Endothelial cell of umbilical vein (primary cell): Measurements from ENCODE around the gene SRM.

Experiments used
- EZH2 ChIP-seq: IDR thresholded peaks from 2 replicates; pipeline ENCODE4 v1.6.1; 2012; ENCODE audit warnings: borderline replicate concordance, low read depth, mild to moderate bottlenecking, moderate library complexity, low read length, inconsistent platforms; ENCODE audit not compliant: severe bottlenecking
- POLR2A ChIP-seq: IDR thresholded peaks from 2 replicates; pipeline ENCODE4 v1.6.1; 2012; ENCODE audit warnings: low read depth, mild to moderate bottlenecking, control low read depth, low read length
- TF ChIP-seq, protein P1 (sequence below), 2 donors: IDR thresholded peaks; 1 replicate in 1 of 2; 2 replicates in 1 of 2; pipeline ENCODE4 v1.5.1; 2011; ENCODE audit warnings: low read length in 2 of 2, mild to moderate bottlenecking in 2 of 2, moderate library complexity in 2 of 2, control low read depth in 1 of 2, inconsistent platforms in 1 of 2, low read depth in 1 of 2; ENCODE audit not compliant: insufficient read depth in 1 of 2; ENCODE audit errors: extremely low read depth in 1 of 2
- TF ChIP-seq, protein P2 (sequence below): IDR thresholded peaks from 2 replicates; pipeline ENCODE4 v1.6.1; 2011; ENCODE audit not compliant: insufficient read depth, insufficient read length

DNA sequence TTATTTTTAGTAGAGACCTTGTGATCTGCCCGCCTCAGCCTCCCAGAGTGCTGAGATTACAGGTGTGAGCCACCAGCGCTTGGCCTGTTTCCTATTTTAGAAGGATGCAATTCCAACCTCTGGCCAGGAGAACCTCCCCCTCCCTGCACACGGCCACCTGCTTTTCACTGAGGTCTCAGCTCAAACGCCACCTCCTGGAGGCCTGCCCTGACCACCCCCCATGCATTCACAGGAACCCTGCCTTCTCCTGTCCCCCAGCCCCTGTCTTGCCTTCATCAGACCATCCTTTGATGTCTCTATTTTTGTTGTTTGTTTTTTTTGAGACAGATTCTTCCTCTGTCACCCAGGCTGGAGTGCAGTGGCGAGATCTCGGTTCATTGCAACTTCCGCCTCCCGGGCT lies 2.3 kb downstream of the SRM start:
- TF ChIP-seq, protein P1, sequence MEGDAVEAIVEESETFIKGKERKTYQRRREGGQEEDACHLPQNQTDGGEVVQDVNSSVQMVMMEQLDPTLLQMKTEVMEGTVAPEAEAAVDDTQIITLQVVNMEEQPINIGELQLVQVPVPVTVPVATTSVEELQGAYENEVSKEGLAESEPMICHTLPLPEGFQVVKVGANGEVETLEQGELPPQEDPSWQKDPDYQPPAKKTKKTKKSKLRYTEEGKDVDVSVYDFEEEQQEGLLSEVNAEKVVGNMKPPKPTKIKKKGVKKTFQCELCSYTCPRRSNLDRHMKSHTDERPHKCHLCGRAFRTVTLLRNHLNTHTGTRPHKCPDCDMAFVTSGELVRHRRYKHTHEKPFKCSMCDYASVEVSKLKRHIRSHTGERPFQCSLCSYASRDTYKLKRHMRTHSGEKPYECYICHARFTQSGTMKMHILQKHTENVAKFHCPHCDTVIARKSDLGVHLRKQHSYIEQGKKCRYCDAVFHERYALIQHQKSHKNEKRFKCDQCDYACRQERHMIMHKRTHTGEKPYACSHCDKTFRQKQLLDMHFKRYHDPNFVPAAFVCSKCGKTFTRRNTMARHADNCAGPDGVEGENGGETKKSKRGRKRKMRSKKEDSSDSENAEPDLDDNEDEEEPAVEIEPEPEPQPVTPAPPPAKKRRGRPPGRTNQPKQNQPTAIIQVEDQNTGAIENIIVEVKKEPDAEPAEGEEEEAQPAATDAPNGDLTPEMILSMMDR (IDR thresholded peaks at IDR 0.05; ENCODE audit: extremely low read depth in 1 of 2, insufficient read depth in 1 of 2, low read depth in 1 of 2, low read length in 2 of 2), result no peak
- no peak for TF ChIP-seq POLR2A
- TF ChIP-seq EZH2, result no peak
- TF ChIP-seq, protein P2, sequence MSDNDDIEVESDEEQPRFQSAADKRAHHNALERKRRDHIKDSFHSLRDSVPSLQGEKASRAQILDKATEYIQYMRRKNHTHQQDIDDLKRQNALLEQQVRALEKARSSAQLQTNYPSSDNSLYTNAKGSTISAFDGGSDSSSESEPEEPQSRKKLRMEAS, result no peak
